Neural cell (in vitro differentiated cells): ENCODE data around the gene GSTCD.
"Not testable (repeated sequence)": the region's sequence is repeated elsewhere in the genome, so short reads cannot be mapped to it uniquely, and the experiment has no call there.

ENCODE experiments used
- CTCF ChIP-seq: fragments of 450-650 bp; IDR thresholded peaks from 2 replicates; pipeline ENCODE4 v1.5.1; 2014; ENCODE audit warnings: antibody characterized with exemption, mild to moderate bottlenecking, moderate library complexity; ENCODE audit not compliant: poor library complexity, severe bottlenecking
- POLR2AphosphoS5 ChIP-seq: IDR thresholded peaks from 2 replicates; pipeline ENCODE4 v1.6.1; 2012
- SMC3 ChIP-seq: fragments of 450-650 bp; conservative IDR thresholded peaks from 2 replicates; pipeline ENCODE4 v1.6.1; 2014; ENCODE audit warnings: antibody characterized with exemption, mild to moderate bottlenecking, moderate library complexity; ENCODE audit not compliant: poor library complexity

DNA sequence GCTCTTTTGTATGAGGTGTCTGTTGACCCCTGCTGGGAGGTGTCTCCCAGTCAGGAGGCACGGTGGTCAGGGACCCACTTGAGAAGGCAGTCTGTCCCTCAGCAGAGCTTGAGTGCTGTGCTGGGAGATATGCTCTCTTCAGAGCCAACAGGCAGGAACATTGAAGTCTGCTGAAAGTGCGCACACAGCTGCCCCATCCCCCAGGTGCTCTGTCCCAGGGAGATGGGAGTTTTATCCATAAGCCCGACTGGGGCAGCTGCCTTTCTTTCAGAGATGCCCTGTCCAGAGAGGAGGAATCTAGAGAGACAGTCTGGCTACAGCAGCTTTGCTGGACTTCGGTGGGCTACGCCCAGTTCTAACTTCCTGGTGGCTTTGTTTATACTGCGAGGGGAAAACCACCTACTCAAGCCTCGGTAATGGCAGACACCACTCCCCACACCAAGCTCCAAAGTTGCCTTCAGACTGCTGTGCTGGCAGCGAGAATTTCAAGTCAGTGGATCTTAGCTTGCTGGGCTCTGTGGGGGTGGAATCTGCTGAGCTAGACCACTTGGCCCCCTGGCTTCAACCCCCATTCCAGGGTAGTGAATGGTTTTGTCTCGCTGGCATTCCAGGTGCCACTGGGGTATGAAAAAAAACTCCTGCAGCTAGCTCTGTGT, 67.3 kb downstream of the GSTCD start:
- TF ChIP-seq SMC3, CTCF, POLR2AphosphoS5: not testable (repeated sequence)
